Activated CD4-positive, CD25-positive, alpha-beta regulatory T cell treated with anti-CD3 and anti-CD28 coated beads, Interleukin-2, amount 50 U/mL, for 24 hours (primary cell): ENCODE data around the gene PARP11.

Experiments used
- ATAC-seq, 2 donors: fragments of 150-1000 bp; cut with Tn5 transposase; one replicate each; pipeline ENCODE4 v1.10.0; 2021; ENCODE audit warnings: mild to moderate bottlenecking in 1 of 2, moderate library complexity in 1 of 2

Gene PARP11

GRCh38 chr12:3872800-3873636 is at the start of gene PARP11:
PARP11 (minus strand) TSS chr12:3873399; CDS start chr12:3873229, 170 bp downstream.
- ATAC-seq: peak; percentile 95 to 97

DNA sequence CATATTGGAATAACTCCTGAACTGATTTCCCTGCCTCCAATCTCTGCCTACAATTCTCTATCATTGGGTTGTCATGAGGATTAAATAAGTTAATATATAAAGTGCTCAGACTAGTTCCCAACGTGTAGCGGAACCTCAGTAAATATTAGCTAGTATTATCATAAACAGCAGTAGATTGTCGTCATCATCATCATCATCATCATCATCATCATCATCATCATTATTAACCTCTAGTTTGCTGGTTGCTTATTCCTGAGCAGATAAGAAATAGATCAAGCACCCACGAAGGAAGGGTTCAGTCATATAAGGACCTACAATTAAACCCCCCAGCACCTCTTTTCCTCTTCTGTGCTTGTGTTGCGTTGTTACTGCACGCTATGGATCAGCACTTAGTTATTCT is 48.8 kb upstream of the PARP11 start:
- no peak for ATAC-seq

DNA sequence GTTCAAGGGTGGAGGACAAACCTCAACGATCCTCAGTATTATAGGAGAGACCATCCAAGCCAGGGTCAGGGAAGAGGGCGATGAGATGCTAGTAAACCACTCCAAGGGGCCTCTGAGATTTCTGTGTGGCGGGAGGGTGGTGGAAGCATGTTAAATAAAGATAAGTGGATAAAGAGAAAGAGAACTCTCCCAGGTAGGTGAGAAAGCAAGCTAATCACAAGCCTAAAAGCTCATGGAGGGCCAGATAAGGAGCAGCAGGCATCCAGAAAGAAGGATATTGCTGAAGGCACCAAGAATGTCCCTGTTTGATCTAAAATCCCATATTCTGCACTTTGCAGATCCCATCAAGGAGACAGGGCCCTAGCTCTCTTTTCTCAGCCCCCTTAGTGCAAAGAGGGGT is 48.3 kb upstream of the PARP11 start:
- no peak for ATAC-seq

DNA sequence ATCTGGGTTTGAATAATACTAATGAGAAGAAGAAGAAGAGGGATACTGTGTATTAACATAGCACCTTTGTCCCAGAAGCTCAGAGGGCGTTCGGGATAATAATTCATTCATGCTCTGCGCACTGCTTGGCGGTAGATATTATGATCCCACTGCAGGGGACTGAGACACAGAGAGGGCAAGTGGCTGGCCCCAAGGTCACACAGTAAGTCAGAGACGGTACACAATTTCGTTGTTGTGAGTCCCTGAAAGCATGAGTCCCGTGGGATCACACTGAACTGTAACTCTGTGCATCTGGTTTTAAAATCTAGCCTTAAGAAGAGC is 47.9 kb upstream of the PARP11 start:
- ATAC-seq: no peak

- ATAC-seq: no peak
These were observed 47.4 kb upstream of the PARP11 start for GRCh38 chr12:3920351-3921150.

- peak; percentile 59 to 73 for ATAC-seq
These were observed 40.1 kb upstream of the PARP11 start for GRCh38 chr12:3913278-3913677.

GRCh38 chr12:3912863-3913262 is 39.7 kb upstream of the PARP11 start:
- ATAC-seq: no peak

GRCh38 chr12:3911409-3911808 is 38.2 kb upstream of the PARP11 start:
- ATAC-seq: no peak

DNA sequence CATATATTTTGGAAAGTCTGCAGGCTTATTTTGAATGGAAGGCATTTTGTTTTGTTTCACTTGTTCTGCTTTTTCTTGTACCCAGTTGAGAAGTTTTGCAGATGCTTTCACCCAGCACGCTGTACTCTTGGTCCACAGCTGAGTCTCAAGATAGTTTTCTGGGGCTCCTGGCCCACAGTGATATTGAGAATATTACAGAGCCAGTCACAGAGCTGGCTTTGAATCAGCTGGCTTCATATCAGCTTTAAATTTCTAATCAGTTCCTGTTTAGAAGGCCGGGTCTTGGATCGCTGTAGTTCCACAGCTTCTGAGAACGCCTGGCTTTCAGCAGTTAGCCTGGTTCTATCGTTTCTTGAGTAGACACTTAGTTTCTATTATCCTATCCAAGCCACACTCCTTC is 32.5 kb upstream of the PARP11 start:
- ATAC-seq: no peak

DNA sequence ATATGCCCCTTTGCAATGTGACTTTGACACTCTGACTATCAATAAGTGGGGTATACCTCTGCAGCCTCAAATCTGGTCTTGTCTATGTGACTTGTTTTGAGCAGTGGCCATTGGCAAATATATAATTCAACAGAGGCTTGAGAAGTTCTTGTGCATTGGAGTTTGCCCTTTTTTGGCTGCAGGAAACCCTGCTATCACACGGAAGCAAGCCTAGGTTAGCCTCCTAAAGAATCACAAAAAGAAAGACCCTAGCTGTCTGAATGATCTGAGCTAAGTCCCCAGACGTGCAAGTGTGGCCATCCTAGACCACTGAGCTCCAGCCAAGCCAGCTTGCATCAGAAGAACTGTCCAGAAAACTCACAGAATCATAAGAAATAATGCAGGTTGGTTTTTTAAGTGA is 31.8 kb upstream of the PARP11 start:
- ATAC-seq: no peak

DNA sequence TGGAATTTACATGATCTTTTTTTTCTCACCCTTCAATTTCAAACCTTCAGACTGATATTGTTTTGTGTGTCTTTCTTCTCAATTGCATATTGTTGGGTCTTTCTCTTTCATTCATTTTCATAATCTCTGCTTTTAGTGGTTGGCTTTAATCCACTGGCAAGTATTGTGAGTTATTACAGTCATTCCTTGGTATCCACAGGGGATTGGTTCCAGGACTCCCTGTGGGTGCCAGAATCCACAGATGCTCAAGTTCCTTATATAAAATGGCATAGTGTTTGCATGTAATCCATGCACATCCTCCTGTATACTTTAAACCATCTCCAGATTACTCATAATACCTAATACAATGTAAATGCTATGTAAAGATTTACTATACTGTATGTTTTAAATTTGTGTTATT is 29.7 kb upstream of the PARP11 start:
- ATAC-seq: no peak

GRCh38 chr12:3901116-3901515 is 27.9 kb upstream of the PARP11 start:
- no peak for ATAC-seq

- ATAC-seq: no peak
These were observed 25.6 kb upstream of the PARP11 start for GRCh38 chr12:3898756-3899155.

- peak; percentile 35 to 63 for ATAC-seq
These were observed 24.3 kb upstream of the PARP11 start for GRCh38 chr12:3897371-3897971.

- peak in 1 of 2 donors; percentile 49 for ATAC-seq
These were observed 23.7 kb upstream of the PARP11 start for GRCh38 chr12:3896801-3897351.

- ATAC-seq: no peak
These were observed 23.2 kb upstream of the PARP11 start for GRCh38 chr12:3896356-3896755.

- no peak for ATAC-seq
These were observed 19.4 kb upstream of the PARP11 start for GRCh38 chr12:3892631-3893030.

GRCh38 chr12:3891201-3891600 is 18.0 kb upstream of the PARP11 start:
- no peak for ATAC-seq

DNA sequence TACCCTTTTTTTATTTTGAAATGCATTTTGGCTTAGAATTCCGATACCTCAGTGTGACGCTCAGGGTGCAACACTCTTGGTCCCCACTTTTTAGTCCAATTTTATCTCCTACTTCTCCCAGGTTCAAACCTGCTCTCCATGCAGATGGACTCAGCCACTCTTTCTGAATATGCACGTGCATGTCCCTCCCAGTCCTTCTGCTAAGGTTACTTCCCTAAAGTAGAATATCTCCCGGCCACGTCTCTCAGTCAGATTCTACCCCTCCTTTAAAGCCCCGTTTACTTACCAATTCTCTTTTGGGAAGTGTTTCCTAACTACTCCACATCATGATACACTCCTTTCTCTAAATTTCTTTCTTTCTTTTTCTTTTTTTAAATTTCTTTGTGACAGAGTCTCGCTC is 15.5 kb upstream of the PARP11 start:
- ATAC-seq: no peak

DNA sequence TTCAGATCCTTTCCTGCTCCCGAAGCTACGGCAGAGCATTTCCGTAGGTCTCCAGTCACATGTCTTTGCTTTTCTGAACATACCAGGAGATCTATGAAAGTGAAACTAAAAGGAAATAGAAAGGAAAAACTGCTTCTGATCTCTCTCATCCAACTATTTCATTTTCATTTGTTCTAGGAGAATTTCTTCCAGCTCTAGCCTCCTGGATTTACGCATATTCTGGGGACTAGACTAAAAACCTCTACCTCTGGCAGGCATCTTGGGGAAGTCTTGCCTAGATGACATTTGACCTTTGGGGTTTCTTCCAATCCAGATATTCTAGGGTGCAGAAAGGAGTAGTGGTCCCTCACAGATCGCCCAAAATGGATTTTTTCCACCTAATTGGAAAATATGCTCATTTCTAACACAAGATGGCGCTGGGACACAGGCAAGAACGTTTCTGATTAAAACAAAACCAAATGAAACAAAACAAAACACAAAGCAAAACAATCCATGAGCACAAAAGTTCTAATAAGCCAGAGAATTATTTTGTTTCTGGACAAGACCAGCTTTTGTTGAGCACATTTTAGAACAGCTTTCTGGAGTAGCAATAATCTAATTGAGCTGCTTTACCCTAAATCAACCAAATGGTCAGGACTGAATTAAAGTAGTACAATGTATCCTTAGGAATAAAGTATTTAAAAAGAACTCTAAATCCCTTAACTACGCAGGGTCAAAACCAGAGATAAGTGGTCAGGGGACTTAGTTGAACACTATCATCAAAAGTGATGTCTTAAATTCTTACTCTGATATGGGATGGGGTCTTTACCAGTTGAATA is 12.3 kb upstream of the PARP11 start:
- no peak for ATAC-seq

- no peak for ATAC-seq
These were observed 11.5 kb upstream of the PARP11 start for GRCh38 chr12:3884671-3885070.

GRCh38 chr12:3882896-3883564 is 9.8 kb upstream of the PARP11 start:
- no peak for ATAC-seq
